OCI-LY1 (cell line): Measurements from ENCODE around the gene OR2S2.

Experiments
- H2AFZ ChIP-seq: fragments of 200-600 bp; sonication (generic), shearing (Covaris generic); 2 replicates; pipeline ENCODE4 v1.6.0; 2014; ENCODE audit warnings: antibody characterized with exemption, mild to moderate bottlenecking, low read length
- H3F3A ChIP-seq: fragments of 200-600 bp; sonication (generic), shearing (Covaris generic); 2 replicates; pipeline ENCODE4 v1.6.0; 2014; ENCODE audit warnings: mild to moderate bottlenecking, antibody characterized with exemption, low read length, moderate library complexity; ENCODE audit not compliant: insufficient read depth
- H3K27ac ChIP-seq: fragments of 200-600 bp; sonication (generic); 2 replicates; pipeline ENCODE4 v1.5.1; 2014; ENCODE audit warnings: low read length, mixed run types, mild to moderate bottlenecking, low read depth; ENCODE audit not compliant: poor library complexity, severe bottlenecking
- H3K27me3 ChIP-seq: fragments of 200-600 bp; sonication (generic); 2 replicates; pipeline ENCODE4 v1.6.0; 2014; ENCODE audit warnings: antibody characterized with exemption, mild to moderate bottlenecking, low read length, moderate library complexity; ENCODE audit not compliant: insufficient read depth
- H3K36me3 ChIP-seq: fragments of 200-600 bp; sonication (generic); 2 replicates; pipeline ENCODE4 v1.6.1; 2014; ENCODE audit warnings: mild to moderate bottlenecking, antibody characterized with exemption, low read length, moderate library complexity, mixed read lengths; ENCODE audit not compliant: insufficient read depth
- H3K4me1 ChIP-seq: fragments of 200-600 bp; sonication (generic); 2 replicates; pipeline ENCODE4 v1.5.1; 2014; ENCODE audit warnings: mild to moderate bottlenecking, low read length, moderate library complexity; ENCODE audit not compliant: insufficient read depth, severe bottlenecking
- H3K4me2 ChIP-seq: fragments of 200-600 bp; sonication (generic), shearing (Covaris generic); 2 replicates; pipeline ENCODE4 v1.6.1; 2014; ENCODE audit warnings: low read length
- H3K4me3 ChIP-seq: fragments of 200-600 bp; sonication (generic); 2 replicates; pipeline ENCODE4 v1.5.1; 2014; ENCODE audit warnings: low read length, low read depth, mild to moderate bottlenecking, mixed read lengths; ENCODE audit not compliant: poor library complexity, severe bottlenecking
- H3K79me2 ChIP-seq: fragments of 200-600 bp; shearing (Covaris generic); 2 replicates; pipeline ENCODE4 v1.6.1; 2016; ENCODE audit warnings: mixed run types, low read length, mixed read lengths; ENCODE audit not compliant: insufficient read depth
- H3K9ac ChIP-seq: fragments of 200-600 bp; sonication (generic), shearing (Covaris generic); 2 replicates; pipeline ENCODE4 v1.6.1; 2014; ENCODE audit warnings: mild to moderate bottlenecking, low read length, mixed read lengths
- H3K9me2 ChIP-seq: fragments of 200-600 bp; sonication (generic), shearing (Covaris generic); 2 replicates; pipeline ENCODE4 v1.6.1; 2014; ENCODE audit warnings: low read depth, mild to moderate bottlenecking, low read length, mixed read lengths
- H3K9me3 ChIP-seq: fragments of 200-600 bp; shearing (Covaris generic); 2 replicates; pipeline ENCODE4 v1.6.1; 2014; ENCODE audit warnings: low read length, mixed read lengths
- H4K20me1 ChIP-seq: fragments of 200-600 bp; sonication (generic), shearing (Covaris generic); 2 replicates; pipeline ENCODE4 v1.6.0; 2016; ENCODE audit warnings: mild to moderate bottlenecking, low read length; ENCODE audit not compliant: insufficient read depth
- CTCF ChIP-seq: fragments of 200-600 bp; sonication (generic), shearing (Covaris generic); IDR thresholded peaks from 2 replicates; pipeline ENCODE4 v1.5.1; 2017; ENCODE audit warnings: mild to moderate bottlenecking, antibody characterized with exemption, low read length, moderate library complexity, mixed read lengths
- EZH2 ChIP-seq: fragments of 200-600 bp; sonication (generic), shearing (Covaris generic); IDR thresholded peaks from 2 replicates; pipeline ENCODE4 v1.8.0; 2017; ENCODE audit warnings: borderline replicate concordance, mixed run types, mild to moderate bottlenecking, antibody characterized with exemption, low read length, moderate library complexity, mixed read lengths

Gene OR2S2

GRCh38 chr9:35948451-35948850 is 9.5 kb downstream of the OR2S2 start:
- H3K9me3 ChIP-seq = no peaks in the 10 kb centered on the region
- no peak for TF ChIP-seq EZH2
- TF ChIP-seq CTCF = no peak
- H3K4me2 ChIP-seq = no peak overlapping the region
- H3K4me1 ChIP-seq = no peaks in the 10 kb centered on the region
- no peaks in the 10 kb centered on the region for H3K9me2 ChIP-seq
- H3K36me3 ChIP-seq = no peaks in the 10 kb centered on the region
- no peaks in the 10 kb centered on the region for H3F3A ChIP-seq
- no peak overlapping the region for H3K27ac ChIP-seq
- no peak overlapping the region for H3K4me3 ChIP-seq
- H3K9ac ChIP-seq = no peak overlapping the region
- H2AFZ ChIP-seq = no peak overlapping the region
- no peaks in the 10 kb centered on the region for H3K79me2 ChIP-seq
- H3K27me3 ChIP-seq = no peaks in the 10 kb centered on the region
- no peaks in the 10 kb centered on the region for H4K20me1 ChIP-seq

DNA sequence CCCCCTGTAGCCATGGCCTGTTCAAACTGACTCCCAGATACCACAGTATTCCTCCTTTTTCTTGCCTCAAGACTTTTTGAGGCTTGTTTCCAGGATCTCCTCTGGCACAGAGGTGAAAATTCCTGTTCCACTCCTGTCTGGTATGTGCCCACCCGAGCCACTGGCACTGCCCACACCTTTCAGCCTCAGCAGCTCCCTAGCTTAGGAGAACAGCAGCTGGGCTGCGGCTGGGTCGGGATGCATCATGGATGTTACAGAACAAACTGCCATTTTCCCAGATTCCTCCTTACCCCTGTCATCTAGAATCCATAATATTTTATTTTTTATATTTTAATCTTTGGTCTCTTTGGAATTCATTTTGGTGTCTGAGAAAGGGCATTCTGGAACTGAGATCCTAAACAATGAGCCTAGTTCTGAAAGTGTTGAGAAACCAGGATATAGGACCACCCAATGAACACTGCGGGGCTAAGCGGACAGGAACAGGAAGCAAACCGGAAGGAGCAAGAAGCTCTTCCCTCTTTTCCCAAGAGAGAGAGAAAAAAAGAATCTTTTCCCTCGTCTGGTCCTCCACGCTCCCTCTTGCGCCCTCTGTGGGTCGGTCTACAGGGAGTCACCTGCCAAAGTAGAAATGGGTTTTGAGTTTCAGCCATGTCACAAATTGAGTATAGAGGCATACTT is 12.5 kb downstream of the OR2S2 start:
- H3K4me3 ChIP-seq = no peak overlapping the region
- no peak overlapping the region for H3K27ac ChIP-seq
- H3K9me3 ChIP-seq = no peaks in the 10 kb centered on the region
- H4K20me1 ChIP-seq = no peaks in the 10 kb centered on the region
- no peaks in the 10 kb centered on the region for H3K27me3 ChIP-seq
- TF ChIP-seq CTCF (peak; percentile 82), EZH2 (no peak)
- H3F3A ChIP-seq = no peaks in the 10 kb centered on the region
- H3K9me2 ChIP-seq = no peaks in the 10 kb centered on the region
- no peaks in the 10 kb centered on the region for H3K4me1 ChIP-seq
- no peak overlapping the region for H3K4me2 ChIP-seq
- no peaks in the 10 kb centered on the region for H3K36me3 ChIP-seq
- H3K79me2 ChIP-seq = no peaks in the 10 kb centered on the region
- H2AFZ ChIP-seq = no peak overlapping the region
- no peak overlapping the region for H3K9ac ChIP-seq

- Histone ChIP-seq H3F3A (no peaks in the 10 kb centered on the region), H3K4me3 (no peak overlapping the region), H3K36me3 (no peaks in the 10 kb centered on the region), H3K4me2 (no peak overlapping the region), H2AFZ (no peak overlapping the region), H3K4me1 (no peaks in the 10 kb centered on the region), H4K20me1 (no peaks in the 10 kb centered on the region), H3K79me2 (no peaks in the 10 kb centered on the region), H3K9ac (no peak overlapping the region), H3K27ac (no peak overlapping the region), H3K9me2 (no peaks in the 10 kb centered on the region), H3K9me3 (no peaks in the 10 kb centered on the region), H3K27me3 (no peaks in the 10 kb centered on the region)
- TF ChIP-seq CTCF (no peak), EZH2 (no peak)
These were observed 13.1 kb downstream of the OR2S2 start for GRCh38 chr9:35944841-35945240.
